ENCODE results near the gene ATXN2. TPM values are rescaled to one million over a fixed set of nuclear protein-coding genes. Genes with fewer than 3 reads are reported as not detected.
A peak's percentile ranks its signal among the peaks of the same experiment; 100 is the strongest.
"Not testable (repeated sequence)": the region's sequence is repeated elsewhere in the genome, so short reads cannot be mapped to it uniquely, and the experiment has no call there.

ATXN2 gene
- total and polyA plus RNA-seq, 2 donors from 2014 or later = 27.1 to 56.5 TPM

- Histone ChIP-seq H3K36me3 (ENCODE audit: control insufficient read depth in 2 of 3, insufficient read depth in 3 of 3, low read length in 3 of 3) (peaks cover 0 to 5% (median 2%) of the 10 kb centered on the region in 3 donors), H3K27ac (ENCODE audit: low read depth in 2 of 2, low read length in 2 of 2) (peak overlapping the region; percentile 69 to 78), H3K9me3 (ENCODE audit: control insufficient read depth in 2 of 3, insufficient read depth in 1 of 3, low read length in 3 of 3) (no peaks in the 10 kb centered on the region), H3K9ac (ENCODE audit: low read length in 3 of 3) (peak overlapping the region in 1 of 3 donors; percentile 3), H3K4me3 (ENCODE audit: low read length in 3 of 3) (no peak overlapping the region), H3K4me1 (ENCODE audit: control insufficient read depth in 2 of 3, insufficient read depth in 2 of 3, low read depth in 1 of 3, low read length in 3 of 3) (peaks cover 3 to 16% (median 4%) of the 10 kb centered on the region in 3 donors), H3K27me3 (ENCODE audit: control insufficient read depth, insufficient read depth, low read length) (no peaks in the 10 kb centered on the region)
- peak in 2 of 5 donors; percentile 37 to 46 for DNase-seq
- peak; percentile 78 for FAIRE-seq
- no peak for TF ChIP-seq CTCF (IDR thresholded peaks at IDR 0.05; ENCODE audit: borderline replicate concordance, extremely low read depth, insufficient read depth)
- intact Hi-C loops (cut with DNase I) = no loop called here
These were observed 136.8 kb downstream of the ATXN2 start for GRCh38 chr12:111462210-111462769.

- FAIRE-seq; intact Hi-C loops (cut with DNase I); H3K9ac ChIP-seq (ENCODE audit: low read length in 3 of 3); H3K27ac ChIP-seq (ENCODE audit: low read depth in 2 of 2, low read length in 2 of 2); DNase-seq; H3K4me3 ChIP-seq (ENCODE audit: low read length in 3 of 3); H3K27me3 ChIP-seq (ENCODE audit: control insufficient read depth, insufficient read depth, low read length); H3K9me3 ChIP-seq (ENCODE audit: control insufficient read depth in 2 of 3, insufficient read depth in 1 of 3, low read length in 3 of 3): not testable (repeated sequence)
- Histone ChIP-seq H3K36me3 (ENCODE audit: control insufficient read depth in 2 of 3, insufficient read depth in 3 of 3, low read length in 3 of 3) (peaks cover 7 to 23% (median 17%) of the 10 kb centered on the region in 3 donors), H3K4me1 (ENCODE audit: control insufficient read depth in 2 of 3, insufficient read depth in 2 of 3, low read depth in 1 of 3, low read length in 3 of 3) (peaks cover 3 to 13% (median 11%) of the 10 kb centered on the region in 3 donors)
These were observed 139.0 kb downstream of the ATXN2 start for GRCh38 chr12:111460111-111460510.

GRCh38 chr12:111458546-111459172 lies 140.5 kb downstream of the ATXN2 start:
- no peak for DNase-seq

More at GRCh38 chr12:111458546-111459172, 140.5 kb downstream of the ATXN2 start:
- no peak for FAIRE-seq
- Histone ChIP-seq H3K27me3 (ENCODE audit: control insufficient read depth, insufficient read depth, low read length) (no peaks in the 10 kb centered on the region), H3K9ac (ENCODE audit: low read length in 3 of 3) (peak overlapping the region in 1 of 3 donors; percentile 56), H3K36me3 (ENCODE audit: control insufficient read depth in 2 of 3, insufficient read depth in 3 of 3, low read length in 3 of 3) (peaks cover 7 to 35% (median 31%) of the 10 kb centered on the region in 3 donors), H3K9me3 (ENCODE audit: control insufficient read depth in 2 of 3, insufficient read depth in 1 of 3, low read length in 3 of 3) (no peaks in the 10 kb centered on the region), H3K4me1 (ENCODE audit: control insufficient read depth in 2 of 3, insufficient read depth in 2 of 3, low read depth in 1 of 3, low read length in 3 of 3) (peaks cover 3 to 17% (median 13%) of the 10 kb centered on the region in 3 donors), H3K27ac (ENCODE audit: low read depth in 2 of 2, low read length in 2 of 2) (peak overlapping the region; percentile 9 to 56), H3K4me3 (ENCODE audit: low read length in 3 of 3) (no peak overlapping the region)
- intact Hi-C loops (cut with DNase I) = no loop called here
- no peak for TF ChIP-seq CTCF (IDR thresholded peaks at IDR 0.05; ENCODE audit: borderline replicate concordance, extremely low read depth, insufficient read depth)
